DOHH2 (cell line): Measurements from ENCODE around the gene AUTS2.

Experiments
- EZH2phosphoT487 ChIP-seq: fragments of 200-600 bp; sonication (generic); IDR thresholded peaks from 2 replicates; pipeline ENCODE4 v1.6.1; 2017; ENCODE audit warnings: borderline replicate concordance, mild to moderate bottlenecking, antibody characterized with exemption, low read length, moderate library complexity, mixed read lengths
- TF ChIP-seq, protein P1 (sequence below): fragments of 200-600 bp; sonication (generic); IDR thresholded peaks from one replicate; pipeline ENCODE4 v1.5.1; 2014; ENCODE audit warnings: antibody characterized with exemption, mild to moderate bottlenecking, low read depth, low read length; ENCODE audit not compliant: poor library complexity, severe bottlenecking

DNA sequence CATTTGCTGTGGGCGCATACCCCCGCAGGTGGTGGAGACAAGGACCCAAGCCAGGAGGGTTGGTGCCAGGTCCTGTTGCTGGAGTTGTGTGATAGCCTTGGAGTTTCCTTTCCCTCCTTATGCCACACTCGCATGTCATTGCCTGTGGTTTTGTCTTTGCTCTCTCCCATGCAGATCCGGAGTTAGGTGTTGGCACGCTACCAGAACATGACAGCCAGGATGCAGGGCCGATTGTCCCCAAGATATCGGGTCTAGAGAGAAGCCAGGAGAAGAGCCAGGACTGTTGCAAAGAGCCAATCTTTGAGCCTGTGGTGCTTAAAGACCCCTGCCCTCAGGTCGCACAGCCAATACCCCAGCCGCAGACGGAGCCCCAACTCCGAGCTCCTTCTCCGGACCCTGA lies 1164.4 kb downstream of the AUTS2 start:
- TF ChIP-seq, protein P1, sequence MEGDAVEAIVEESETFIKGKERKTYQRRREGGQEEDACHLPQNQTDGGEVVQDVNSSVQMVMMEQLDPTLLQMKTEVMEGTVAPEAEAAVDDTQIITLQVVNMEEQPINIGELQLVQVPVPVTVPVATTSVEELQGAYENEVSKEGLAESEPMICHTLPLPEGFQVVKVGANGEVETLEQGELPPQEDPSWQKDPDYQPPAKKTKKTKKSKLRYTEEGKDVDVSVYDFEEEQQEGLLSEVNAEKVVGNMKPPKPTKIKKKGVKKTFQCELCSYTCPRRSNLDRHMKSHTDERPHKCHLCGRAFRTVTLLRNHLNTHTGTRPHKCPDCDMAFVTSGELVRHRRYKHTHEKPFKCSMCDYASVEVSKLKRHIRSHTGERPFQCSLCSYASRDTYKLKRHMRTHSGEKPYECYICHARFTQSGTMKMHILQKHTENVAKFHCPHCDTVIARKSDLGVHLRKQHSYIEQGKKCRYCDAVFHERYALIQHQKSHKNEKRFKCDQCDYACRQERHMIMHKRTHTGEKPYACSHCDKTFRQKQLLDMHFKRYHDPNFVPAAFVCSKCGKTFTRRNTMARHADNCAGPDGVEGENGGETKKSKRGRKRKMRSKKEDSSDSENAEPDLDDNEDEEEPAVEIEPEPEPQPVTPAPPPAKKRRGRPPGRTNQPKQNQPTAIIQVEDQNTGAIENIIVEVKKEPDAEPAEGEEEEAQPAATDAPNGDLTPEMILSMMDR, result no peak
- TF ChIP-seq EZH2phosphoT487, result no peak
